HepG2 (cell line): ENCODE data around the gene CD58. TPM values are rescaled to one million over a fixed set of nuclear protein-coding genes. Genes with fewer than 3 reads are reported as not detected.

Source experiments
- HNRNPK ChIP-seq: fragments of 200-400 bp; formaldehyde crosslinking; IDR thresholded peaks from 2 replicates; pipeline ENCODE4 v1.6.1; 2018; ENCODE audit warnings: low read length, low read depth, moderate library complexity, mild to moderate bottlenecking; ENCODE audit not compliant: poor library complexity, severe bottlenecking
- ISX ChIP-seq: sonication (generic); formaldehyde crosslinking; conservative IDR thresholded peaks from 2 replicates; pipeline ENCODE4 v1.5.0; 2020; ENCODE audit warnings: missing genetic modification reagents
- REPIN1 ChIP-seq: sonication (generic); formaldehyde crosslinking; IDR thresholded peaks from 2 replicates; pipeline ENCODE4 v1.8.0; 2022; ENCODE audit warnings: missing genetic modification reagents, low read depth, mild to moderate bottlenecking, borderline replicate concordance
- SETDB1 ChIP-seq: sonication (generic); formaldehyde crosslinking; IDR thresholded peaks from 2 replicates; pipeline ENCODE4 v1.5.1; 2020; ENCODE audit warnings: missing genetic modification reagents, mild to moderate bottlenecking, borderline replicate concordance
- SOX6 ChIP-seq, 2 experiments: fragments of 450-650 bp in 1 of 2; sonication (generic) in 1 of 2; formaldehyde crosslinking in 1 of 2; IDR thresholded peaks; 2 replicates each; pipeline versions ENCODE4 v1.4.0 to v1.6.1; 2017 to 2020; ENCODE audit warnings: antibody characterized with exemption in 1 of 2, mild to moderate bottlenecking in 1 of 2, missing genetic modification reagents in 1 of 2
- ZNF280D ChIP-seq: sonication (generic); formaldehyde crosslinking; IDR thresholded peaks from 2 replicates; pipeline ENCODE4 v1.5.1; 2020; ENCODE audit warnings: mild to moderate bottlenecking, missing genetic modification reagents
- polyA plus RNA-seq, 8 experiments: library from polyadenylated mRNA; depleted of rRNA in 3 of 8; stranded (reverse) in 7 of 8; unstranded in 1 of 8; fragments of >200 nt; fragmentation: Illumina TruSeq in 4 of 8; extraction: Trizol in 4 of 8; gene quantifications; 2 replicates each; pipeline versions ENCODE4 v1.2.1 to v1.2.3, GENCODE V29; 2011 to 2016; ENCODE audit warnings: low read depth in 4 of 8, missing spikeins in 1 of 8, mixed read lengths in 1 of 8; ENCODE audit not compliant: insufficient read depth in 1 of 8
- total RNA-seq, 5 experiments: library from RNA; depleted of rRNA; stranded (reverse); fragments of >200 nt; fragmentation: Illumina TruSeq; extraction: Trizol; gene quantifications; 2 replicates each; pipeline ENCODE4 v1.2.3, GENCODE V29; 2016; ENCODE audit warnings: low read depth in 1 of 5
- TF ChIP-seq, protein P1 (sequence below): sonication (generic); formaldehyde crosslinking; IDR thresholded peaks from 2 replicates; pipeline ENCODE4 v1.5.0; 2020; ENCODE audit warnings: missing genetic modification reagents
- TF ChIP-seq, protein P2 (sequence below): IDR thresholded peaks from 2 replicates; pipeline ENCODE4 v1.6.1; 2016; ENCODE audit warnings: low read depth, borderline replicate concordance
- TF ChIP-seq, protein P3 (sequence below): sonication (generic); formaldehyde crosslinking; IDR thresholded peaks from 2 replicates; pipeline ENCODE4 v1.8.1; 2023; ENCODE audit warnings: mild to moderate bottlenecking, missing genetic modification reagents

Gene CD58
- total and polyA plus RNA-seq, 2 of the 13 experiments (the other 11 are each of a cell fraction or from before 2014, with no cell fraction given), result 9.4 to 13.5 TPM

DNA sequence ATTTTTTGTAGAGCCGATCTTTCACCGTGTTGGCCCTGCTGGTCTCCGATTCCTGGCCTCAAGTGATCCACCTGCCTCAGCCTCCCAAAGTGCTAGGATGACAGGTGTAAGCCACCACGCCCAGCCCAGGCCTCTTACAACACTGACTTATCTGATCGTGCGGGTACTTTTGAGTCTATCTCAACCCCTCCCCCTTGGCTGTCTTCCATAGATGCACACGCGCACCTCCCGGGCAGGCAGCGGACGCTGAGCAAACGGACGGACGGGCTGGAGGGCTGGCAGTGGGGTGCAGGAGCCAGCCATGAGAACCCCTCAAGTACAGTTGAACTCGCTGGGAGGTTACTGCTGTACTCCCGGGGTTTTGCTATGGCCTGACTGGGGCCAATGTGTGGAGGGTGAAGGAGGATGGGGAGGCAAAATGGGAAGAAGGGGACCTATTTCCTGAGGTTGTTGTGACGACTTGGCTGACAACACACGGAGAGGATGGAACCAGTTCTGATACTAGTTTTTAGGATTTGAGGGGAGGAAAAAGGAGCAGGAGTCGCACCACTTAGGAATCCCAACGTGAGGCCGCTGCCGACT is 959 bp downstream of the CD58 start (continued):
- TF ChIP-seq ISX (CRISPR knock-in tag), result no peak
- 0 out of 2 replicates have a peak, but pooled peaks have one; percentile 47 for TF ChIP-seq ZNF280D (CRISPR knock-in tag)
- TF ChIP-seq, protein P1, sequence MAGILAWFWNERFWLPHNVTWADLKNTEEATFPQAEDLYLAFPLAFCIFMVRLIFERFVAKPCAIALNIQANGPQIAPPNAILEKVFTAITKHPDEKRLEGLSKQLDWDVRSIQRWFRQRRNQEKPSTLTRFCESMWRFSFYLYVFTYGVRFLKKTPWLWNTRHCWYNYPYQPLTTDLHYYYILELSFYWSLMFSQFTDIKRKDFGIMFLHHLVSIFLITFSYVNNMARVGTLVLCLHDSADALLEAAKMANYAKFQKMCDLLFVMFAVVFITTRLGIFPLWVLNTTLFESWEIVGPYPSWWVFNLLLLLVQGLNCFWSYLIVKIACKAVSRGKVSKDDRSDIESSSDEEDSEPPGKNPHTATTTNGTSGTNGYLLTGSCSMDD (CRISPR knock-in tag), result no peak
- peak; percentile 10; the same call in 1 of the 2 replicates for TF ChIP-seq REPIN1
- TF ChIP-seq, protein P2, sequence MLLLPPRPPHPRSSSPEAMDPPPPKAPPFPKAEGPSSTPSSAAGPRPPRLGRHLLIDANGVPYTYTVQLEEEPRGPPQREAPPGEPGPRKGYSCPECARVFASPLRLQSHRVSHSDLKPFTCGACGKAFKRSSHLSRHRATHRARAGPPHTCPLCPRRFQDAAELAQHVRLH (CRISPR knock-in tag), result peak; percentile 44; the same call in 1 of the 2 replicates
- TF ChIP-seq SETDB1 (CRISPR knock-in tag), result no peak
- TF ChIP-seq, protein P3, sequence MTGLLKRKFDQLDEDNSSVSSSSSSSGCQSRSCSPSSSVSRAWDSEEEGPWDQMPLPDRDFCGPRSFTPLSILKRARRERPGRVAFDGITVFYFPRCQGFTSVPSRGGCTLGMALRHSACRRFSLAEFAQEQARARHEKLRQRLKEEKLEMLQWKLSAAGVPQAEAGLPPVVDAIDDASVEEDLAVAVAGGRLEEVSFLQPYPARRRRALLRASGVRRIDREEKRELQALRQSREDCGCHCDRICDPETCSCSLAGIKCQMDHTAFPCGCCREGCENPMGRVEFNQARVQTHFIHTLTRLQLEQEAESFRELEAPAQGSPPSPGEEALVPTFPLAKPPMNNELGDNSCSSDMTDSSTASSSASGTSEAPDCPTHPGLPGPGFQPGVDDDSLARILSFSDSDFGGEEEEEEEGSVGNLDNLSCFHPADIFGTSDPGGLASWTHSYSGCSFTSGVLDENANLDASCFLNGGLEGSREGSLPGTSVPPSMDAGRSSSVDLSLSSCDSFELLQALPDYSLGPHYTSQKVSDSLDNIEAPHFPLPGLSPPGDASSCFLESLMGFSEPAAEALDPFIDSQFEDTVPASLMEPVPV (CRISPR knock-in tag), result no peak
- peak; percentile 9 for TF ChIP-seq HNRNPK
- TF ChIP-seq SOX6 (IDR thresholded peaks at IDR 0.05), result no peak
- peak; percentile 13; the same call in 1 of the 2 replicates for TF ChIP-seq SOX6 (CRISPR knock-in tag; IDR thresholded peaks at IDR 0.05)
